Esophagus squamous epithelium (tissue), 5 donors: ENCODE results near the gene CLCNKB. TPM values are rescaled to one million over a fixed set of nuclear protein-coding genes. Genes with fewer than 3 reads are reported as not detected.
"Not testable (repeated sequence)": the region's sequence is repeated elsewhere in the genome, so short reads cannot be mapped to it uniquely, and the experiment has no call there.

Experiments
- DNase-seq: peaks from one replicate; lab custom pipeline; 2025; lab: John Stamatoyannopoulos, UW
- H3K27ac ChIP-seq, 4 donors: fragments of 200-600 bp; sonication (generic); one replicate each; pipeline ENCODE4 v1.5.1; 2016 to 2019; ENCODE audit warnings: mild to moderate bottlenecking in 1 of 4
- H3K27me3 ChIP-seq, 4 donors: fragments of 200-600 bp; sonication (generic); 1 replicate in 3 of 4; 2 replicates in 1 of 4; pipeline versions ENCODE4 v1.5.1 to v1.6.0; 2017 to 2021; ENCODE audit warnings: antibody characterized with exemption in 1 of 4
- H3K36me3 ChIP-seq, 3 donors: fragments of 200-600 bp; sonication (generic); one replicate each; pipeline ENCODE4 v1.5.1; 2016 to 2019
- H3K4me1 ChIP-seq, 3 donors: fragments of 200-600 bp; sonication (generic); one replicate each; pipeline ENCODE4 v1.5.1; 2017 to 2019
- H3K4me3 ChIP-seq, 4 donors: fragments of 200-600 bp; sonication (generic); 1 replicate in 3 of 4; 2 replicates in 1 of 4; pipeline ENCODE4 v1.5.1; 2016 to 2019; ENCODE audit warnings: mild to moderate bottlenecking in 2 of 4, moderate library complexity in 1 of 4
- H3K9me3 ChIP-seq, 3 donors: fragments of 200-600 bp; sonication (generic); one replicate each; pipeline ENCODE4 v1.5.1; 2016 to 2019
- POLR2A ChIP-seq, 4 donors: fragments of 450-650 bp; IDR thresholded peaks; one replicate each; pipeline ENCODE4 v1.6.1; 2017; ENCODE audit warnings: antibody characterized with exemption in 4 of 4, mild to moderate bottlenecking in 4 of 4, moderate library complexity in 3 of 4
- WGBS, 2 donors: methylation state at CpG; one replicate each; pipeline ENCODE4 v1.1.5; 2018; 5-methylcytosine and 5-hydroxymethylcytosine counted together
- intact Hi-C: fragments of 100-400 bp; cut with DNase I; formaldehyde crosslinking; loops from one replicate; pipeline ENCODE4 v1.15.0; 2022
- total RNA-seq, 4 donors: library from RNA; depleted of rRNA; stranded (reverse); fragments of >200 nt; gene quantifications; one replicate each; pipeline ENCODE4 v1.1.0, GENCODE V29; 2016
- TF ChIP-seq, protein P1 (sequence below), 6 experiments: fragments of 450-650 bp in 4 of 6; fragments of 200-600 bp in 2 of 6; sonication (generic) in 2 of 6; IDR thresholded peaks; one replicate each; pipeline ENCODE4 v1.5.1; 2016 to 2019; ENCODE audit warnings: antibody characterized with exemption in 6 of 6, mild to moderate bottlenecking in 4 of 6, moderate library complexity in 4 of 6
- donor health status: DM: yes; HTN: yes; CAD: no.

Gene CLCNKB
- total RNA-seq, 4 donors from 2014 or later: not detected

DNA sequence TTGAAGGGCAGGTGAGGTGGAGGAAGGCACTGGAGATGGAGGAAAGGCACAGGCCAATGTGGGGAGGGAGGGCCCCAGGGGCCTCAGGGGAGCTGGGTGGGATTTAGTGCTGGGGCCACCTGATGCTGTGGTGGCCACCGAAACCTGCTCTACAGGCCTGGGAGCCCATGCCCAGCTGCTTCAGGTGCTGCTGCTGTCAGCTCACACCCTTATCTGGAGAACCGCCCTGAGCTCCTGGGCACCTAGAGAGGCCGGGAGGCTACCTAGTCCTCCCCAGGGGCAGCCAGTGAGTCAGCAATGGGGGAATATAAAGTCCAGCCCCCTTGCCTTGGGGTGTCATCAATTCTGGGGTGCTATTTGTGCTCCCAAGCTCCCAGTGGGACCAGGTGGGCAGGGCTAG, 17.7 kb downstream of the CLCNKB start:
- no peaks in the 10 kb centered on the region for H3K9me3 ChIP-seq
- H3K4me3 ChIP-seq: no peak overlapping the region
- intact Hi-C loops: no loop called here
- no peak for DNase-seq
- H3K4me1 ChIP-seq: peaks cover 0 to 9% (median 0%) of the 10 kb centered on the region in 3 donors
- H3K27me3 ChIP-seq: peaks cover 0 to 10% (median 0%) of the 10 kb centered on the region in 4 donors
- WGBS, 2 donors: 50 to 80% methylated on average over 1 of the region's 3 CpGs
- H3K36me3 ChIP-seq: no peaks in the 10 kb centered on the region
- H3K27ac ChIP-seq: no peak overlapping the region
- TF ChIP-seq, protein P1, sequence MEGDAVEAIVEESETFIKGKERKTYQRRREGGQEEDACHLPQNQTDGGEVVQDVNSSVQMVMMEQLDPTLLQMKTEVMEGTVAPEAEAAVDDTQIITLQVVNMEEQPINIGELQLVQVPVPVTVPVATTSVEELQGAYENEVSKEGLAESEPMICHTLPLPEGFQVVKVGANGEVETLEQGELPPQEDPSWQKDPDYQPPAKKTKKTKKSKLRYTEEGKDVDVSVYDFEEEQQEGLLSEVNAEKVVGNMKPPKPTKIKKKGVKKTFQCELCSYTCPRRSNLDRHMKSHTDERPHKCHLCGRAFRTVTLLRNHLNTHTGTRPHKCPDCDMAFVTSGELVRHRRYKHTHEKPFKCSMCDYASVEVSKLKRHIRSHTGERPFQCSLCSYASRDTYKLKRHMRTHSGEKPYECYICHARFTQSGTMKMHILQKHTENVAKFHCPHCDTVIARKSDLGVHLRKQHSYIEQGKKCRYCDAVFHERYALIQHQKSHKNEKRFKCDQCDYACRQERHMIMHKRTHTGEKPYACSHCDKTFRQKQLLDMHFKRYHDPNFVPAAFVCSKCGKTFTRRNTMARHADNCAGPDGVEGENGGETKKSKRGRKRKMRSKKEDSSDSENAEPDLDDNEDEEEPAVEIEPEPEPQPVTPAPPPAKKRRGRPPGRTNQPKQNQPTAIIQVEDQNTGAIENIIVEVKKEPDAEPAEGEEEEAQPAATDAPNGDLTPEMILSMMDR (IDR thresholded peaks at IDR 0.05): no peak
- TF ChIP-seq POLR2A (IDR thresholded peaks at IDR 0.05): no peak

DNA sequence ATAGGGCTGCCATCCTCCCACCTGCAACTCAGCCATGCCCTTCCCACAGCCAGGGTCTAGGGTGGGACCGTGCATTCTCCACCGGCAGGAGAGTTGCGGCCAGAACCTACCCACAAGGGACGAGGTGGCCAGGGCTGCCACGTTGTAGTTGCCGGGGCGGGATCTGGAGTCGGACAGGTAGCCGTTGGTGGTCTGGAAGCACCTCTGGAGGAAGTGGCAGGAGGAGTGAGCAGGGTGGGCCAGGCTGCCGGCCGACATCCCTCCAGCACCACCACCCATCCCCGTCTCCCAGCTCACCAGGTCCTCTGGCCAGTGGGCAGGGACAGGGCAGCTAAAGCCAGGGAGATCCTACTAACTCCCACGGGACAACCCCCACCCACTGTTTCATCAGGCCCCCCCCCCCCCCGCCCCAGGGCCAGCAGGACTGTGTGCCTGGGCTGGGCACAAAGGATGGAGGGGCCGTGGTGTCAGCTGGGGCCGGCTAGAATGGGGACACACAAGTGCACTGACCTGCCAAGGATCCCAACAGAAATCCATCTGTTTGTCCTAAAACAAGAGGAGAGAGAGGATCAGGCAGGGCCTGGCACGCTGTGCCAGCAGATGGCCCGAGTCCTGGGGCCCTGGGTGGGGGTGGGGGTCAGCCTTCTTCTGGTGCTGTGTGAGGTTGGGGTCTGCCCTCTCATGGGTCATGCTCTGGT, 18.6 kb downstream of the CLCNKB start:
- H3K27ac ChIP-seq, intact Hi-C loops, H3K36me3 ChIP-seq, H3K27me3 ChIP-seq, H3K4me3 ChIP-seq, H3K9me3 ChIP-seq, DNase-seq: not testable (repeated sequence)
- peaks cover 0 to 16% (median 0%) of the 10 kb centered on the region in 3 donors for H3K4me1 ChIP-seq
- 80% methylated on average over 2 of the region's 18 CpGs; no CpG with 5 or more reads in 1 of the 2 donors for WGBS, 2 donors

DNA sequence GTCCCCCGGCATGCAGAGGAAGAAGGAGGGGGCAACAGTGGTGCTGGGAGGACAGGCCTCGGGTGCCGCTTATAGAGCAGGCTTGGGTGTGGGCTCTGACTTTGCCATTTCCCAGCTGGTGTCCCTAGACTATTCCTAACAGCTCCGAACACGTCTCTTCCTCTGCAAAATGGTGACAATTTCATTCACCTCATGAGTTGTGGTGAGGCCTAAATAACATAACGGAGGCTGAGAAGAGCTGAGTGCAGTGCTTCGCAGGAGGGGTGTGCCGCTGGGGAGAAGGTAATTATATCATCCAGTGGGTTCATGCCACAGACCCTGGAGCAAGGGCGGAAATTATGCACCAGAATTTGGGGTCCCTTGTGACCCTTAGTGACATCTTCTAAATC, 19.1 kb downstream of the CLCNKB start:
- 81 to 94% methylated on average over 6 to 9 of the region's 9 CpGs for WGBS, 2 donors
- H3K4me1 ChIP-seq: peaks cover 0 to 17% (median 0%) of the 10 kb centered on the region in 3 donors
- H3K9me3 ChIP-seq, DNase-seq, H3K27ac ChIP-seq, H3K4me3 ChIP-seq, H3K27me3 ChIP-seq, H3K36me3 ChIP-seq, intact Hi-C loops: not testable (repeated sequence)

DNA sequence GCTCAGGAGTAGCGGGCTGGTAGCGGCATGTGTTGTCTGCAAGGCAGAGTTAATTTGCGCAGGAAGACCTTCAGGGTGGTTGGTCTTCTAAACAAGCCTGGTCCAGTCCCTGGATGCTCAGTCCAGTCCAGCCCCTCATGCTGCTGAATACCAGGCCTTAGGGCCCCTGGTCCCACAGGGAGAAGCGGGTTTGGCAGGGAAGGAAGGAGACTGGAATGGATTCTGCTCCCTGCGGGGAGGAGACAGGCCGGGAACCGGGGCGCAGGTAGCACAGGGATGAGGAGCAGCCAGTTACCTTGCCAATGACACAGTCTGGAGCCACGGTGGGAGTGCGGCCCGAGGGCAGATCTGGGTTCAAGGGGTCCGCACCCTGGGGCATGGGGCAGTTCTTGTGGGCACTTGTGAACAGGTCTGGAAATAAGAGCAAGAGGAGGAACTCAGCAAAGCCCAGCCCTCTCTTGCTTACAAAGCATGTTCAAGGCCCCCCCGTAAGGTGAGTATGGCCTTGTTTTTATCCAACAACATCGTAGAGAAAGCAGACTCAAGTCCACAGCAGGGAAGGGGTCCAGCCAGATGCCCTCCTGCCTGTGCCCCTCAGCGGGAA, 19.7 kb downstream of the CLCNKB start:
- intact Hi-C loops: no loop called here
- Histone ChIP-seq H3K9me3 (no peaks in the 10 kb centered on the region), H3K4me1 (peaks cover 0 to 23% (median 0%) of the 10 kb centered on the region in 3 donors), H3K27ac (no peak overlapping the region), H3K4me3 (no peak overlapping the region), H3K27me3 (peaks cover 0 to 10% (median 0%) of the 10 kb centered on the region in 4 donors), H3K36me3 (no peaks in the 10 kb centered on the region)
- DNase-seq: no peak
- TF ChIP-seq, protein P1 (IDR thresholded peaks at IDR 0.05): no peak
- TF ChIP-seq POLR2A (IDR thresholded peaks at IDR 0.05): no peak
- 71 to 89% methylated on average over 9 to 14 of the region's 15 CpGs for WGBS, 2 donors

DNA sequence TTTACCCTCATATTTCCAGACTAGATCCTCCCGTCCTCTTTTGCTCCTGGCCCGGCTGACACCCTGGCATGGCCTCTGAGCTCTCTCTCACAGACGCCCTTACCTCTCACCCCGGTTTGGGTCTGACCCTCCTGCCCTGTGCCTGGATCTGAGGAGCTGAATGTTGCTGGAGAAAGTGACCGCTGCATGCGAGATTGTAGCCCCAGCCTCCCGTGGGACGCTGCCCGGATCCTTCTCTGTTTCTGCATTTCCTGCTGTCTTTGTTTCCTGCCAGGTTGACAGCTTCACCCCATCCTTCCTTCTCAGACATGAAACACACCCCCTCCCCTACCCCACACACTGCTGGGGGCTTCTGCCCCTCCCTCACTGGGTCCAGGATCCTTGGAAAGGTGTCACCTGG, 20.3 kb downstream of the CLCNKB start:
- DNase-seq: no peak
- H3K4me1 ChIP-seq: peaks cover 0 to 28% (median 3%) of the 10 kb centered on the region in 3 donors
- intact Hi-C loops: no loop called here
- WGBS, 2 donors: 67% methylated on average over 9 of the region's 9 CpGs
- no peak overlapping the region for H3K4me3 ChIP-seq
- no peaks in the 10 kb centered on the region for H3K9me3 ChIP-seq
- TF ChIP-seq, protein P1 (IDR thresholded peaks at IDR 0.05): no peak
- no peak for TF ChIP-seq POLR2A (IDR thresholded peaks at IDR 0.05)
- H3K27me3 ChIP-seq: peaks cover 0 to 10% (median 0%) of the 10 kb centered on the region in 4 donors
- no peak overlapping the region for H3K27ac ChIP-seq
- no peaks in the 10 kb centered on the region for H3K36me3 ChIP-seq

DNA sequence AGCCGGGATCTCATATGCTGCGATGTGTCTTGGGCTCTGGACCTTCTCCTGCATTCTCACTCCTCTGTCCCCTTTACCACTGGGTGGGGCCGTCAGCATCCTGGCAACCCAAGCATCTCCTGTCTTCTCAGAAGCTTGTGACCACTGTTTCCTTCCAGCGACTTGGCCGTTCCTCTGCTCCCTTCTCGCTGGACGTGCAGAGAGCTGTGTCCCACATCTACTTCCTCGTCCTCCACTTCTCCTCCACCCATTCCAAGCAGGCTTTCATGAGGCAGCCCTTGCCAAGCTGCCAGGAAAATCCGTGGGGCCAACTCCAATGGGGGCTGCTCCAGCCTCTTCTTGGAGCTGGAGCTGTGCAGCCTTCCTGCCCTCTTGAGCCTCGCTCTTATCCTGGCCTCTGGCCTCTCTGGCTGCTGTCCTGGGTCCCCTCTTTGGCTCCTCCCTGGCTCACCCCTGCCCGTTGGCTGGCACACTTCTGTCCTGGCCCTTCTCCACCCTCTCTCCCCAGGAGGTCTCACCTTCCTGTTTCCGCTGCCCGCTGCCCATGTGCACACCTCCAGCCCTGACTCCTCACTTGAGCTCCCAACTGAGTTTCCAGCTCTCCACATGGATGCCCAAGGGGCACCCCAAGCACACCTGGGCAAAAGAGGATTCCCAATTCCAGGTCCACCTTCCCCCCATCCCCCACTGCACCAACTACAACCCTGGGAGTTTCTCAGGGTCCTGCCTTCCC, 21.1 kb downstream of the CLCNKB start:
- H3K4me1 ChIP-seq: peaks cover 0 to 28% (median 3%) of the 10 kb centered on the region in 3 donors
- intact Hi-C loops: no loop called here
- H3K36me3 ChIP-seq: no peaks in the 10 kb centered on the region
- H3K4me3 ChIP-seq: no peak overlapping the region
- H3K27me3 ChIP-seq: peaks cover 0 to 10% (median 0%) of the 10 kb centered on the region in 4 donors
- TF ChIP-seq, protein P1 (IDR thresholded peaks at IDR 0.05): no peak
- no peak for TF ChIP-seq POLR2A (IDR thresholded peaks at IDR 0.05)
- WGBS, 2 donors: 47 to 52% methylated on average over 13 of the region's 13 CpGs
- no peaks in the 10 kb centered on the region for H3K9me3 ChIP-seq
- DNase-seq: no peak
- no peak overlapping the region for H3K27ac ChIP-seq
